GM18868 (cell line): Measurements from ENCODE around the gene NCAPG2.
"Not testable (repeated sequence)": the region's sequence is repeated elsewhere in the genome, so short reads cannot be mapped to it uniquely, and the experiment has no call there.

Experiments used
- ATAC-seq: cut with Tn5 transposase; IDR thresholded peaks from one replicate; pipeline ENCODE4 v1.9.1; 2021; ENCODE audit warnings: mild to moderate bottlenecking, moderate library complexity; ENCODE audit not compliant: unreplicated experiment

The NCAPG2 gene

DNA sequence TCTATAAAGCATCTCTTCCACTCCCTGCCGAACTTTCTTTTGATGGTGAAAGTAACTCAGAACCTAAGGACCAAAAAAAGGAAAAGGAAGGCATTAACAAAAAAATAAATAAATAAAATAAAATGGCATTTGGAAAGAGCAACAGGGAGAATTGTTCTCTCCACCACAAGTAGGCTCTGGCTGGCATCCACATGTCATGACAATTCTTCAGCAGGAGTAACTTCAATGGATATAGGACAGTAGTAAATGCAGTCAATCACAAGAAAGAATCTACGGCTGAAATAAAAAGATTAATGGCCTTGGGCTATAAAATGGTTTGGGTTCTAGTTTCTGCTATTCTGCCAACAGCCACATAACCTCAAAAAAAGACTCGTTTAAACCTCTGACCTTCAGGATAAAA, 23.9 kb downstream of the NCAPG2 start:
- no peak for ATAC-seq

DNA sequence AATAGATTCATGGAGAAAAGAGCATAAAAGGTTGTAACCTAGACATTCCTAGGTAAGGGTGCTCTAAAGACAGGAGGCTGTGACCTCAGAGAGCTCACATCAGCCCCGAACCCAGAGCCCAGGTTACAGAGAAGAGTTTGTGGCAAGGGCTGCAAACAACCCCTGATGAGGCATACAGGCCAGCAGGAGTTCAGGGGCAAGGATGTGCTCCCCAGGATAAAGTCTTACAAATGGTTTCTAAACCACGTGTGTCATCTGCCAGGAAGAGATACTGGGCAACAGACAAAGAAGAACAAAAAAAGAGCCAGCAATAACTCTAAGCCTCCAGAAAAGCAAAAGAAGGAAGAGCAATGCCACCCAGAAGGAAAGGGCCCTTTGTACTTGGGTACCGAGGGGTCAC, 27.7 kb downstream of the NCAPG2 start:
- no peak for ATAC-seq

DNA sequence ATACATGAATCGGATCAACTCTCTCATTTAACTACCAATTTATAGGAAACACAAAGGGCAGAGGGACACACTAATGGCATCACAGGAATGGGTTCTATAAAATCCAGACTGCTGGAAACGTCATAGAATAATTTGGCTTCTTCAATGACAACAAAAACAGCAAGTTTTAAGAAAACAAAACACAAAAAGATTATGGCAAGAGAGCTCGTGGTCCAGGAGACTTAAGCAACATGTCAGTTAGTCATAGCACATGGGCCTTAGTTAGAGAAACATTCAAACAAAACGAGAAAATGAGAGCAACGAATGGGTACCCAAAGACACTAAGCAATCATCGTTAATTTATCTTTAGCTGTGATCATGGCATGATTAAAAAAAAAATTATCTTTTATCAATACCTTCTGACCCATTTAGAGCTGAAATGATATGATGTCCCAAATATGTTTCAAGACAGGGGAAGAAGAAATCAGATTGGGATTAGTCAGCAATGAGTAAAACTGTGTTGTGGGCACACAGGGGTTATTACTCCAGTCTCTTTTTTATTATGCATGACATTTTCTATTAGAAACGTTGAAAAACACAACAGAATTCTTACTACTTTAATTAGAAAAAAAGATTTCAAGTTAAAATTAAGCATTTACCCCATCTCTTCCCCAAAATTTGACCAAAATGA, 28.3 kb downstream of the NCAPG2 start:
- no peak for ATAC-seq

DNA sequence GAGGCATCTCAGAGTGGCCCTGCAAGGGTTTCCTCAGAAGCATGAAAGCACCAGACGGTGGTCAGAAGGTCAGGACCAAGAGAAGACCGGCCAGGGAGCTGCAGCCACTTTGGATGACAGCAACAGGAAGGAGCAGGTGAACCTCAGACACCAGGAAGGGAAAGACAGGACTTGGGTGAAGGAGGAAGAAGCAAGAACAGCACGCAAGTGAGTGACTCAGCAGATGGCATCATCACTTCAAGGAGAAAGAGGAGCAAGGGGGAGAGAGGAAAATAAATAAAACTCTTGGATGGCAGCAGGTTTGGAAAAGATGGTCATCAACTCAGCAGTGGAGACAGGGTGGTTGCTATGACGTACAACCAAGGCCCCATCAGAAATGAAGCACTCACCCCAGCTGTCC, 31.6 kb downstream of the NCAPG2 start:
- ATAC-seq = no peak

DNA sequence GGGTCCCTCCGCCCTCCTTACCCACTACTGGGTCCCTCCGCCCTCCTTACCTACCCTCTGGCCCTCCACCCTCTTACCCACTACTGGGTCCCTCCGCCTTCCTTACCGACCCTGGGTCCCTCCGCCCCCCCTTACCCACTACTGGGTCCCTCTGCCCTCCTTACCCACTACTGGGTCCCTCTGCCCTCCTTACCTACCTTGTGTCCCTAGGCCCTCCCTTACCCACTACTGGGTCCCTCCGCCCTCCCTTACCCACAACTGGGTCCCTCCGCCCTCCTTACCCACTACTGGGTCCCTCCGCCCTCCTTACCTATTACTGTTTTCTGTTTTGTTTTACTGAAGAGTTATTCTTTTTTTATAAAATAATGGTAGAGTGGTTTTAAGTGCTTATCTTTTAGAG, 36.5 kb downstream of the NCAPG2 start:
- not testable (repeated sequence) for ATAC-seq

DNA sequence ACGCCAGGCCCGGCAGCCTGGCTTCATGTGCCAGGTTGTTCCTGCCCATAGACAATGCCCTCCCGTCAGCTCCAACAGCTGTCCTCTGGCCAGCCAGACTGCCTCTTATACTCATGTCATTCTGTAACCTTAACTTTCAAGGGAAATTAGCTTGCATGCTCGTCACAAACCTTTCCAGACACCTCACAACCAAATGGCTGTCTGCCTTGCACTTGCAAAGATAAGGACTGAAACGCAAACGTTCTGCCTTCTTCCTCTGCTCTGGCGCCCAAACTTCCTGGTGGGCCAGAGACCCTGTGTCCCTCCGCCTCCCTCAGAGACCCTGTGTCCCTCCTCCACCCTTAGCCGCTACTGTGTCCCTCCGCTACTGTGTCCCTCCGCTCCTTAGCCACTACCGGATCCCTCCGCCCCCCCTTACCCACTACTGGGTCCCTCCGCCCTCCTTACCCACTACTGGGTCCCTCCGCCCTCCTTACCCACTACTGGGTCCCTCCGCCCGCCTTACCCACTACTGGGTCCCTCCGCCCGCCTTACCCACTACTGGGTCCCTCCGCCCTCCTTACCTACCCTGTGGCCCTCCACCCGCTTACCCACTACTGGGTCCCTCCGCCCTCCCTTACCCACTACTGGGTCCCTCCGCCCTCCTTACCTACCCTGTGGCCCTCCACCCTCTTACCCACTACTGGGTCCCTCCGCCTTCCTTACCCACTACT, 37.5 kb downstream of the NCAPG2 start:
- ATAC-seq = not testable (repeated sequence)

DNA sequence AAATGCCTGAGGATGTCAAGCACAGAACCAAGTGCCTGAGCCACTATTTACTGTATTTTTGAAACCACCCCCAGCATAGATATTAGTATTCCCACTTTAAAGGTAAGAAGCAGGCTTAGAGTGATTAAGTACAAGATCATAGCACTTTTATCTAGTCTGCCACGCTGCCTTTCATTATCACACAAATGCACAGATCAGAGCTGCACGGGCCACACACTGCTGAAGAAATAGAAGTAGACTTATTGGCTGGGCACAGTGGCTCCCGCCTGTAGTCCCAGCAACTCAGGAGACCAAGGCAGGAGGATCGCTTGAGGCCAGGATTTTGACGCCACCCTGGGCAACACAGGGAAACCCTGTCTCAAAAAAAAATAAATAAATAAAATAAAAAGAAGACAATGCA, 38.2 kb downstream of the NCAPG2 start:
- ATAC-seq = no peak

DNA sequence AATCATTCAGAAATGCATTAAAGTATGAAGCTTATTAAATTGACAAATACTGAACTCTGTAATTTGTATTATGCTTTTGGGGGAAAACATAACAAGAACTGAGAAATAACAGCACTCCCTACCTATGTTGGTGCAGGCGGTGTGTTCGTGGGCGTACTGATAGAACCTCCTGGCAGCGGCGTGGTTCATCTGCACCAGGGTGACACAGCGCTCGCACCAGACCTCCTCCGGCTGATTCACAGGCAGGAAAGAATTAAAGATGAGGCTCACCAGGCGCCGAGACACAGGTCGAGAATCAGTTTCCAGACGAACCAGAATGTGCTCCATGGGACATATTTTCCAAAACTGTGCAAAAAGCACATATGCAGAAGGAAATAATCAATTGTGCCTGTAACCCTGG, 40.2 kb downstream of the NCAPG2 start:
- no peak for ATAC-seq

DNA sequence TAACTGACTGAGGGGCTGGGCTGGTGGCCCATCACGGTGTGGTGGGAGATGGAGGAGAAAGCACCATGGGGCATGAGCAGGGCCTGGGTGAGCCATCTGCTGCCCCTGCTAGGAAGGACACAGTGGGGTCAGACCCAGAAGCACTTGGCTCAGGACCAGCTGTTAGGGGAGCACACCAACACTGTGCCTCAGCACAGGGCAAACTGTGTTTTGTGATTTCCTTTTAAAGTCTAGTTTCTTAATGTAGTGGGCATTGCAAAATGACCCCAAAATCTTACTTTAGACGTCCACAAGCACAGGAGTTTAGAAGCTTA, 41.2 kb downstream of the NCAPG2 start:
- ATAC-seq = no peak

DNA sequence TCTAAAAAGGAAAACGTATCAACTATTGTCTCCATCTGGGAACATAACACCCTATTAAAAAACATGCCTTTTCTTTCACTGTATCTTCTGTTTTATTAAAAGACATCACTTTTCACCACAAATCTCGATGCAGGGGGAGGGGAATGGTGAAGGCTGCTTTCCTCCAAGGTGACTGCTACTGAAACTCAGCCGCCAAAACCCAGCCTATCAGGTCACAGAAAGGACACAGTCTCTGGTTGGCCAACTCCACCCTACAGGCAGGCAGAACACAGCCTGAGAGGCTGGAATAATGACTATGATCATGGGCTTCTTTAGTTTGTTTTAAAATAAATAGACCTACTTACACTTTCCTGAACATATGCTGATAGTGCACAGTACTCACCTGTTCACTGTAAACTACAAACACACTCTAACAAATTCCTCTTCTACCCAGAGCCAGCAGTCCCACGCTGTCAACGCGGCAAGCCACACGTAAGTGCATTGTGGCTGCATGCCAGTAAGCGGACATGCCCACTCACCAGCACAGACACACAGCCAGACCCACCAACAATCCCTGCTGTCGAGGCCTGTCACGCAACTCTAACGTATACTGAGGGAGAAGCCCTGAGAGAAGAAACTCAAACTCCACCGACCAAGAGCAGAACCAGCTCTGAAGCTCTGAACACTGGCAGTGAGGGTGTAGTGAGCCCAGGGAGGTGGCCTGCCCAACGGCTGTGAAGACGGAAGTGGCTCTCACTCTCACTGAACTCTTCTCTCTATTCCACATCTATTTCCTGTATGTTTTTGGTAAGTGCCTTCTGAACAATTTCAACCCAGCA, 41.8 kb downstream of the NCAPG2 start:
- no peak for ATAC-seq

DNA sequence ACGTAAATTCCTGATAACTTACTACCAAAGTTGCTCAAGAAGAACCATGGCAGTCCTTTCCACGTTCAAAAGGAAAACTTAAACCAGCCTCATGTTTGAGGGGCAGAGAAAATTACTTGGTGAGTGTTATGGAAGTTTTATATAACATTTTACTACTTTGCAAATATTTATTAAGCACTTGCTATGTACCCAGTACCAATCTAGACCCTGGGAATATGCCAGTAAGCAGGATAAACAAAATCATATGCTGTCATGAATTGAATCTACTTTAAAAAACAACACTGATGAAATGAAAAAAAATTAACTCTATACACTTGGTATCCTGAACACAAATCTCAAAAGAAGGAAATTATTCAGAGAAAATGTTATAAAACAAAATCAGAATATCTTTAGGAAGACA, 46.1 kb downstream of the NCAPG2 start:
- ATAC-seq = no peak

DNA sequence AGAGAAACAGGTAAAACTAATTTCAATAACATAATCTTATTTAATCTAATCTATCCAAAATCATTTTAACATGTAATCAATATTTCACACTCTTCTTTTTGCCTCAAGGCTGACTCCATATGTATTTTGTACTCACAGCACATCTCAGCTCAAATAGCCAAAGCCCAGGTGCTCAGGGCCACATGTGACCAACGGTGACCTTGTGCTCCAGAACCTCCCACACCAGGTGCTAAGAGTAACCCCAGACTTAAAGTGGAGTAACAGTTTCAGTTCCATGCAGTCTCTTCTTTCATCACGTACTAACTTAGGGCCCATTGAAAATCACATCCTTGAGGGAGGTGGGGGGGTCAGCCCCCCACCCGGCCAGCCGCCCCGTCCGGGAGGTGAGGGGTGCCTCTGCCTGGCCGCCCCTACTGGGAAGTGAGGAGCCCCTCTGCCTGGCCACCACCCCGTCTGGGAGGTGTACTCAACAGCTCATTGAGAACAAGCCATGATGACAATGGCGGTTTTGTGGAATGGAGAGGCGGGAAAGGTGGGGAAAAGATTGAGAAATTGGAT, 47.3 kb downstream of the NCAPG2 start:
- ATAC-seq = peak; percentile 24

DNA sequence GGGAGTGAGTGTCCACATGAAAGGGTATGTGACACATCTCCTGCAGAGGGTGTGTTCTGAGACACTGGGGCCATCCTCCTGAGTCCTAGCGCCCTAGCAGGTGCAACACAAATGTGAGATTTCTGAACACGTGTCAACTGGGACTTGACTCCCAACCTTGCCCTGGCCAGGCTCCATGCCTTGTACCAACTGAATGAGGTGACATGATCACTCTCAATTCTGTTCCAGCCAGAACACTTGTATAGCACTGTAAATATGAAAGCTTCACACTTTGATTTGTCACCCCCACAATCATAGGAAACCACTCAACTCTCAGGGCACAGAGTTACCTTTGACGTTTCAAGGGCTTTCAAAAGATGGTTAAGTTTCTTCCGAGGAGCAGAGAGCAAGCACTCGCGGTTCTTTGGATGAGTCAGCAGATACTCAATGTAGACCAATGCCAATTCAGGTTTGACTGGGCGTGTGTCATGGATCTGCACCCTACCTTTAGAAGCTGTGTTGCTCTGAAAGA, 48.6 kb downstream of the NCAPG2 start:
- ATAC-seq = peak; percentile 98

DNA sequence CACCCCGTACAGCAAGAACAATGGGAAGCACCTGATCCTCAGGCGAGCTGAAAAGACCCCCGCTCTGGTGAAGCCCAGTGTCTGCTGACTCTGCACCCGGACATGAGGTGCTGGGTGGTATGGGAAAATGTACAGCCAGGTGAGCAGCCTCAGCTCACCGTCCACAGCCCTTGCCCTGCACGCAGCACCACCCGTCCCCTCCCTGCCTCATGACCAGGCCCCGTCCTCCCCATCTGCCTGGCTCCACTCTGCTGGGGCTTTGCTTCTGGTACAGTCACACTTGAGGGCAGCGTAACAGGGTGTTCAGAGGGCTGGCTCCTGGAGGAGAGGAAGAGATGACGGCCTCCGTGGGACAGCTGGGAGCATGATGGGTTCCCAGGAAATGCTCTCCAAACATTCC, 49.1 kb downstream of the NCAPG2 start:
- ATAC-seq = no peak

DNA sequence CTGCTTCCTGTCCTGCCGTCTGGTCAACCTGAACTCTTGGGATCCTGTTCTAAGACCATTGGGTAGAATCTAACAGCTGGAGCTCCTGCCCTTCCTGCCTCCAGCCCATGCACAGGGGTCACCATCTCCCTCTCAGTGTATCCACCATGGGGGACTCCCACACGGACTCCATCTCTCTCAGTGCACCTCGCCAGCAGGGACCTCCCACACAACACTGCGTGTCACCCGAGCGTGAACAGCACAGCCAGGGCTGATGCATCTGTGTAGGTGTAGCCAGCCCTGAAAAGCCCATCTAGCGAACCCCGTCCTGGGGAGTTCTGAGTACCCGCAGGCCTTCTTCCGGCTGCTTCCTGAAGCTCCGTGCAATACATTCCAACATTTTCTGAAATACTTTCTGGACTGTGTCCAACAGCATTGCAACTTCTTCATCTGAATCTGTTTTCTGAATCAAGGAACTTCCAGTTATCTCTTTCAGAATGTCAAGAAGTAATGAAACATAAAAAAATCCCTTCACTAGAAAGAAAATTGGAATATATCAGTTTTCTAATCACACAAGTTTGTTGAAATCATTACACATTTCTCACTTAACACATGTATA, 52.5 kb downstream of the NCAPG2 start:
- ATAC-seq = no peak

DNA sequence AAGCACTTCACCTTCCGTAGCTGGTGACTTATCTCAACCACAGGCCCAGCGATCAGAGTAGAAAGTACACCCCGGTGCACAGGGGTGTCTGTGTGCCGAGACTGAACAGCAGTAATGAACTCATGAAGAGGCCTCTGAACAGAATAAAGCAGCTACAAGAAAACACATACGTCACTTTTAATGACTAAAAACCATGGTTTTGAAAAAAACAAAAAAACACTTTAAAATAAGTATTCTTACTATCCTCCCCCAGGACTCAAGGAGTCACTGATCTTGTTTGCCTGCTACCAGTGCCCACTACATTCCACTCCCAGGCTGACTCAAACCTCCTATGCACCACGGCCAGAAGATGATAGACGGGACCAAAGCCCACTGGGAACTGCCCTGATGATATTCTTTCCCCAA, 53.8 kb downstream of the NCAPG2 start:
- no peak for ATAC-seq

DNA sequence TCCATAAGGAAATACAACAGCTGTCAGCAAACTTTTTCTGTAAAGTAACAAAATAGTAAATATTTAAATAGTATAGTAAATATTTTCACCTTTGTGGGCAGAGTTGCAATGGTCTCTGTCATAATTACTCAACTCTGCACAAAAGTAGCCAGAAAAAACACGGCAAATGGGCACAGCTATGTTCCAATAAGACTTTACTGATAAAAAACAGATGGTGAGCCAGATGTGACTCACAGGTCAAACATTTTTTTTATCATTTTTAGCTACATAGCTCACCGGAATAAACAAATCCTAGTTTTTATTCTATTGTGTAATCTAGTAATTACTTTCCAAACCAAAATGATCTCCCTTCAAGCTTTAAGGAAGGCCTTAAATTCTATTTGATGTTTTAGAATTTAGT, 55.3 kb downstream of the NCAPG2 start:
- no peak for ATAC-seq

DNA sequence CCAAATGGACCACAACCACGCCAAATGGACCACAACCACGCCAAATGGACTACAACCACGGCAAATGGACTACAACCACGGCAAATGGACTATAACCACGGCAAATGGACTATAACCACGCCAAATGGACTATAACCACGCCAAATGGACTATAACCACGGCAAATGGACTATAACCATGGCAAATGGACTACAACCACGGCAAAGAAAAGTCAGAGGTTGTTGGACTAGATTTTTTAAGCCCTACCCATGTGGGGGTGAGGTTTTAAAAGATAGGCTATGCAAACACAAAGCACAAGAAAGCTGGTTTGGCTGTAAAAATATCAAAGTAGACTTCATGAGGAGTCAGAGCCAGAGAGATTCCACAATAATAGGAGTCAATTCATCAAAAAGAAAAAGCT, 55.8 kb downstream of the NCAPG2 start:
- ATAC-seq = no peak

DNA sequence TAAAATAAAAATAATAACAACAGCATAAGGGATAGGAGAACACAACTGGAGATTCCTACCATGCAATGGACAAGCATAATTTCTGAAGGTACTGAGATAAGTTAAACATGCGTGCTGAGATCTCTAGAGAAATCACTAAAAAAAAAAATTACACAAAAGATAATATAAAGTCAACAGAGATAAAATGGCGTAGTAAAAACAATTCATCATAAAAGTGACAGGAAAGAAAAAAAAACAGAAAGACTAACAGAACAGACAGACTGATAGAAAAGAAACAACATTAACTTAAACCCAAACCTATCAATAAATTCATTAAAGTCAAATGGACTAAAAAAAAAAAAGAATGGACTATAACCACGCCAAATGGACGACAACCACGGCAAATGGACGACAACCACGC, 56.4 kb downstream of the NCAPG2 start:
- ATAC-seq = no peak

DNA sequence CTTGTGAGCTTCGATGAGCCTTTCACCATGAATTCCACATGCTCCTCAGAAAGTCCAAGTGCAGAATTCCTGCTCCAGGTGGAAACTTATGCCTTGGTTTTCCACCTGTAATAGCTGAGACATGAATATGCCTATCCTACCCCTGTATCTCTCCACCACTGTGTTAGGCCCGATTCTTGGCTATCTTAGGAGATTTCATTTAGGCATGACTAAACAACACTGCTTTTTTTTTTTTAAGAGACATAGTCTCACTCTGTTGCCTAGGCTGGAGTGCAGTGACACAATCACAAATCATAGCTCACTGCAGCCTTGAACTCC, 57.2 kb downstream of the NCAPG2 start:
- no peak for ATAC-seq

DNA sequence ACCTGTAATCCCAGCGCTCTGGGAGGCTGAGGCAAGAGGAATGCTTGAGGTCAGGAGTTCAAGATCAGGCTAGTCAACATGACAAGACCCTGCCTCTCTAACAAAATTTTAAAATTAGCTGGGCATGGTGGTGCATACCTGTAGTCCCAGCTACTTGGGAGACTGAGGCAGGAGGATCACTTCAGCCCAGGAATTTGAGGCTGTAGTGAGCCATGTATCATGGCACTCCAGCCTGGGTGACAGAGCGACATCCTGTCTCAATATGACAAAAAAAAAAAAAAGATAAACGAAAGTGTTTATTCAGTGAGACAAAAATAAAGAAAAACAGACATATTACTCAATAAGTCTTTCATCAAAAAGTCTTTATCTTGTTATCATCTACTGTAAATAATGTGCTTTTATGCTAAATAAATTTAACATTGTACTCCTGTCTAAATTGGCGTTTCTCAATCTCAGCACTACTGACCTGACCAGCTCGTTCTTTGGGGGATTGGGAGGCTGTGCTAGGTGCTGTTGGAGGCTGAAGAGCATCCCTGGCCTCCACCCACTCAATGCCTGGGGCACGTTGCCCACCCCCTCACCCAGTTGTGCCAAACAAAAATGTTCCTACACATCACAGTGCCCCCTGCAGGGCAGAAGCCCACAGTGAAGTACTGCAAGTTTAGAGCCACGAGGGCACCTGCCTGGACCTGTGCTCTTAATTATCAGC, 57.7 kb downstream of the NCAPG2 start:
- peak; percentile 65 for ATAC-seq
